Activated T-cell treated with anti-CD3 and anti-CD28 coated beads, Interleukin-2, amount 50 U/mL, for 48 hours (primary cell): ENCODE results near the gene FRMD5.

Experiments used
- DNase-seq, 2 experiments: peaks; one replicate each; pipeline ENCODE4 v3.0.0-alpha.2; 2020

FRMD5 gene

DNA sequence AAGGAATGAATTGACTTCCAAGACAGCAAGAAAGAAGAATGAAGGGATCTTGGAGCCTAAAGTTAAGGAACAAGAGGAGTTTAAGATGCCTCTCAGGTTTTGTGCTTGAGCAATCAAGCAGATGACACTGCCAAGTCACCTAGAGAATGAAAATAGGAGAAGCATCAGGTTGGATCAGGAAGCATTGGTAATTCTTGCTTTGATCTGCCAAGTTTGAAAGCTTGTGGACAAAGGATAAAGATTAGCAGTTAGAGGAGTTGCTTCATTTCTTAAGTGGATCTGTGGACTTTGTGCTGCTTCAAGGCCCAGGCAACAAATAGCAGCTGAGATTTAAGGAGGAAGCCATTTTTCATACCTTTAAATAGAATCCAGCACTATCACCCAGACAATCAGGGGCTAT is 35.6 kb downstream of the FRMD5 start:
- DNase-seq: no peak

- no peak for DNase-seq
These were observed 37.0 kb downstream of the FRMD5 start for GRCh38 chr15:44158111-44158510.

DNA sequence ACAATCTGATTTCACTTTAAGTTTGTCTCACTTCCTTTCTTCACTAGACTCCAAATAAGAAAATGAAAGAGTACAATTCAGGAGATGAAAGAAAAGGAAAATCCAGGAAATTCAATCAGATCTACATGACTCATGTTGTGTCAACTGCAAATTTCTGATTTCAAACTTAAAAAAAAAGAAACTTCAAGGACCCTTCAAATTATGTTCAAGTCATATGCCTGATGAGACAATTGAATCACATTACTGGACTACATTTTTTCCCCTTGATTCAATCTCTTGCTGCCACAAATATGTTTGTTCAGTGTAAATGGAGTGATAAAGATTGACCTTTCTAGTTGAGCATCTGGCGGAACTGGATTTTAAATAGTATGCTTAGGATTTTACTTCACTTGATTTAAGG is 37.4 kb downstream of the FRMD5 start:
- no peak for DNase-seq

GRCh38 chr15:44153352-44153751 is 41.7 kb downstream of the FRMD5 start:
- no peak for DNase-seq

- DNase-seq: no peak
These were observed 45.8 kb downstream of the FRMD5 start for GRCh38 chr15:44149224-44149623.

DNA sequence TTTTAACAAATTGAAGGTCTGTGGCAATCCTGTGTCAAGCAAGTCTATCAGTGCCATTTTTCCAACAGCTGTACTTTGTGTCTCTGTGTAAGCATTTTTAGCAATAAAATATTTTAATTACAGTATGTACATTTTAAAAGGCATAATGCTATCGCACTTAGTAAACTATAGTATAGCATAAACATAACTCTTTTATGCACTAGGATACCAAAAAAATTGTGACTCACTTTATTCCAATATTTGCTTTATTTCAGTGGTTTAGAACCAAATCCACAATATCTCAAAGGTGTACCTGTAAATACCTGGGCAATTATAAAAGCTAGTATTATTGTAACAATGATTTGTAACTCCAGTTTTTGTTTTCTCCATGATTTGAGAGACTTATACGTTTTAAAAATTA is 46.5 kb downstream of the FRMD5 start:
- no peak for DNase-seq

GRCh38 chr15:44147636-44148035 is 47.4 kb downstream of the FRMD5 start:
- DNase-seq: no peak

- DNase-seq: no peak
These were observed 49.6 kb downstream of the FRMD5 start for GRCh38 chr15:44145495-44145894.

DNA sequence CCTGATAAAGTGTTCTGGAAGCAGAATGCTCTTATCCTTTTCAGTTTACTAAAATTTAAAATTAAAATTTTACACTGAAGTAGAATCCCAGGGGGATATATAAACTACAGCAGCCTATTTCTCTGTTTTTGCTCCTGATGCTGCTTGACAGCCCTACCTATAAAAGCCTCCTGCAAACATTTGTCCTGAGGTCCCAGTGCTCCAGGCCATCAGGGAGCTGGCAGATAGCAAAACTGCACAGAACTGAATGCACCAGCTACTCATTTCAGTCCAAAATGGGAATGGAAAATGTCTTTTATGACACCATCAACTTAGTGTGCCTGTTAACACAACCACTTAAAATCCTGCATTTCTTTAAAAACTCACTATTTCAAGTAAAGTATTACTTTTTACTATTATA is 50.1 kb downstream of the FRMD5 start:
- no peak for DNase-seq

GRCh38 chr15:44144184-44144583 is 50.9 kb downstream of the FRMD5 start:
- DNase-seq: no peak

DNA sequence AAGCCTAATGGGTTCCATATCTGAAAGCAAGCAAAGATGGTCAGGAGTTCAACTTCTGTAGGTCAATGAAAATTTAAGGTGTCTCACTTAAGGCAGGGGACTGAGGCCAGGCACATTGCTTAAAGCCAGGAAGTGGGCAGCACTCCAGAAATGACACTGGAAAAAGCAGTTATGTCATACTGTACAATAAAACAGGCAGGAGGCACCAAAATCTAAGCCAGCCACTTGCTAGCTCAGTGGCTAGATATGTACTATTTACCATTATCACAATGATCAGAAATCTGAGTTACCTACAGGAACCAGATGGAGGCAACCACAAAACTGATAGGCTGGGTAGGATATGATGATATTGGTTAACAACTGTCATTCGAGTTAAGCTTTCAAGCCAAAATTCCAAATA is 57.3 kb downstream of the FRMD5 start:
- DNase-seq: no peak

DNA sequence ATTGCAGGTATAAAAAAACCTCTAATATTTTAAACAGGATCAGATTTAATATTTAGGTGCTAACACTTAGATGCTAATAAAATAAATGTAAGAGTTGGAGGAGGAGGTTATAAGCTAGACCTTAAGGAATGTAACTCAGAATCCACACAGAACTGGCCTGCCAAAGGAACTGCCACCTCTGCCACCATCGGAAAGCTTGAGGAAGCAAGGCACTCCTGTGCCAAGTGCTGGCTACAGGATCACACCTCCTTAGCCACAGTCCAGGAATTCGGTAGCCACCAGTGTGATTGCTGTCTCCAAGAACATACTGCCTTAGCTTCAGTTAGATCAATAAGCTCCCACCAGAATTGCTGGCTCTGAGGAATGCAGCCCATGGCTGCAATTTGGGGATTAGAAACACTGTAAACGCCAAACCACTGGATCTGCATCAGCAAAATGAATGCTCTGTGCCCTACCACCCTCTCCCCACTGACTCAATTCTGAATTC is 58.0 kb downstream of the FRMD5 start:
- no peak for DNase-seq

DNA sequence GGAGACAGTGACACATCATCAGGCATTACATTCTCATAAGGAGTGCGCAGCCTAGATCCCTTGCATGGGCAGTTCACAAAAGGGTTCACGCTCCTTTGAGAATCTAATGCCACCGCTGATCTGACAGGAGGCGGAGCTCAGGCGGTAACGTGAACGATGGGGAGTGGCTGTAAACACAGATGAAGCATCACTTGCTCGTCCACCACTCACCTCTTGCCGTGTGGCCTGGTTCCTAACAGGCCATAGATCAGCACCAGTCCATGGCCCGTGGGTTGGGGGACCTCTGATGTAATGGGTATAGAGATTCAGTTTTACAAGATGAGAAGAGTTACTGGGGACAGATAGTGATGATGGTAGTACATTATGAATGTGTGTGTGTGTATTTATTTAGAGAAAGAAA is 63.0 kb downstream of the FRMD5 start:
- DNase-seq: no peak

DNA sequence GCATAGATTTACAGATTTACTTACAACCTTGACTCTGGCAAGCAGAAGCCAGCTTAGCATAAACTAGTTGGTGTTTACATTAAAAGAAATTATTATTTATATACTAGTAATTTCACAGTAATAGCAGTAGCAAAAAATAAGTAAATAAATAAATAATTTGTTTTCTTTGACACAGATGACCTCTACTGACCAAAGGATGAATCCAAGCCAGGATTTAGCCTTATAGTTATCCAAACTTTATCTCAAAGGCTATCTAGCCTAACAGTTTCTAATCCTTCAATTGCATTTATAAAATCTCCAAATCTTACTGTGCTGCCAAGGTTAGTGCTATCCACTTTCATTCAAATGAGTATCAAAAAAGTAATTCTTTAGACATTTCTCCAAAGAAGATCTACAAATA is 64.3 kb downstream of the FRMD5 start:
- DNase-seq: no peak

DNA sequence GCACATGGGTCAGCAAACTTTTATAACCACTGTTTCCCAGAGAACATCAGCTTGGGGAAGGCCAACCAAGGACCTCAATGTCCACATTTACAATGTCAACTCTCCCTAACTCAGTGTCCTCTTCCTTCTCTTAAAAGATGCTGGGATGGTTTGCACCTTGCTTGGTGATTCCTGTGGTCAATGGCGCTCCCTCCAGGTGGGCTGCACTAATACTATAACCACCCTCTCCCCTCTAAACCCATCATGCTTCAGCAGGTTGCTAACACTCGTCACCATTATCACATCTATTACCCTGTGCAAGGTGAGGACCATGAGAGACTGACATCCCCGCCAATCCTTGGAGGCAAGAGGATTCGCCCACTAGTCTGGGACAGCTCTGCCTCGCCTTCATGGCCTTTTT is 65.2 kb downstream of the FRMD5 start:
- DNase-seq: no peak

GRCh38 chr15:44128443-44128842 is 66.6 kb downstream of the FRMD5 start:
- DNase-seq: no peak

- DNase-seq: no peak
These were observed 69.2 kb downstream of the FRMD5 start for GRCh38 chr15:44125879-44126278.

GRCh38 chr15:44102675-44103254 is 92.3 kb downstream of the FRMD5 start:
- DNase-seq: no peak

DNA sequence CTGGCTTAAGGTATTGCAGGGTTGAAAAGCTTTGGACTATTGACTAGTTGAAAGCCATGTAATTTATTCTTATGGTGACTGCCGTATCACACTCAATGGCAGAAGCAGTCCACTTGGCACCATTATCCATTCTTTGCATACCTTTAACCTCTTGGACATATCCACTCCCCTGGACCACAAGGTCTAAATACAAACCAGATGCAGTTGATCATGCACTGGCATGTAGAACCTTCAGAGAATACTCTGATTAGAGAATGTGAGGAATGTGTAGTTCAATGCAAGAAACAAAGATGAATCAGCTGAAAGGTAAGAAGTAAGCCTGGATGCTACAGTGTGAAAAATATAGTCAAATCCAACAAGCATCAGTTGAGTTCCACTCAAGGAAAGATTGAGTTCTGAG is 93.1 kb downstream of the FRMD5 start:
- DNase-seq: no peak

DNA sequence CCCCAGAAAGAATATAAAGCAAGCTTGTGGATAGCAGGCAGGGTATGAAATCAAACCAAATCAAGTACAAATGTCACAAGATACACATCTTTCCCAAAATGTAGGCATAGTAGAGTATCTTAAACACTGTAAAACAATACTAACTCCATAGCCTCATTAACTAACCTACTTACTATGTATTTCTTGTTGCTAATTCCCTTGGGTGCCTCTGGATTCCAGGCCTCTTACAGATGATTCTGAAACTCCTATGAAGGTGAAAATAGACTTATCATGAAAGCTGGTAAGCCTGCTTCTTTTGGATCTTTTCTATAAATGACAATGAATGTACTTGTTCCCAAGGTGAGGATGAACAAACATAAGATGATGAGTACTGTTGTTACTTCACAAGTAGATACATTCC is 93.8 kb downstream of the FRMD5 start:
- DNase-seq: no peak

- DNase-seq: no peak
These were observed 95.4 kb downstream of the FRMD5 start for GRCh38 chr15:44099671-44100070.

DNA sequence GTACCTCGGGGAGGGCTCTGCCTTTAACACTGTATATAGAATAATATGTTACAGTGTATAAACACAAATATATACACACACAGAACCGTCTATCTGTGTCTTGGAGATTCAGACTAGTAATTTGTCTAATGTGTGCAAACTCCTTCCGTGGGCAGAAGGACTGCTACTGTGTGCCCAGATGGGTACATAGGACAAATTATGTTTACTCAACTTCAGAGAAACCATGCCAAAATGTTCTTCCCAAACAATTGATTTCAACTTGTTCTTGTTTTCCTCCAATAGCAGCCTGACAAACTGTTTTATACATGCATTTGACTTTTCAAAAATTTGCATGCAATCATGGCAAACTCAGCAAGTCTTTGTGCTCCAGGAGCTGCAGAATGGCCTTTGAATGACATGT is 97.5 kb downstream of the FRMD5 start:
- DNase-seq: no peak

DNA sequence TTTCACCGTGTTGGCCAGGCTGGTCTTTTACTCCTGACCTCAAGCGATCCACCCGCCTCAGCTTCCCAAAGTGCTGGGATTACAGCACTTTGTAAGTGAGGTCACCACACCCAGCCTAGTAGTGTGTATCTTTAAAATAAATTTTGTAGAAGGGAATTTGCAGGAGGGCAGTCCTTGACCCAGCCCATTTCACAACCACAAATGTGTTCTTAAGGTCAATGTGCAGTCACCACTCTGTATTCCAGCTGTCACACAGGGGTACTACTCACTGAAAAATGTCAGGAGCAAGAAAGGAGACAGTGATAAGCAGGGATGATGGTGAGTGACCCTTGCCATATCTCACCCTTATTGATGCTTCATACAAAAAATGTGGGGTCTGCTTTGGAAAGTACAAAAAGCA is 98.5 kb downstream of the FRMD5 start:
- DNase-seq: no peak

- no peak for DNase-seq
These were observed 100.3 kb downstream of the FRMD5 start for GRCh38 chr15:44094781-44095180.

GRCh38 chr15:44093836-44094235 is 101.2 kb downstream of the FRMD5 start:
- no peak for DNase-seq

DNA sequence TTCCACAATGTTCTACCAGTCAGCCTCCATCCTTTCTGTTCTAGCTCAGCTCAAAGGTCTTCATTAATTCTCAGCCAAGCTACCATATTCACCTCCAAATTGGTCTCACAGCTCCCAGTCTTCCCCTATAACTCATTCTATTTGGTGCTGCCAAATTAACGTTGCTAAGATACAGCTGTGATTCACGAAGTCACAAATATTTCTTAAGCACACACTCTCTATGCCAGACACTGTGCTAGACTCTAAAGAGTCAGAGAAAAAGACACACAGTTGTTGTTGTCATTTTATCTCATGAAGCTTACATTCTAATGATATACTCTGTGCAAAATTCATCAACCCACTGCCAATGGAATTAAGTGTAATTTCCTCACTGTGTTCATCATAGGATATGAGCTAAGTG is 102.8 kb downstream of the FRMD5 start:
- no peak for DNase-seq
